ENCODE data around the gene XYLT1.

The XYLT1 gene

DNA sequence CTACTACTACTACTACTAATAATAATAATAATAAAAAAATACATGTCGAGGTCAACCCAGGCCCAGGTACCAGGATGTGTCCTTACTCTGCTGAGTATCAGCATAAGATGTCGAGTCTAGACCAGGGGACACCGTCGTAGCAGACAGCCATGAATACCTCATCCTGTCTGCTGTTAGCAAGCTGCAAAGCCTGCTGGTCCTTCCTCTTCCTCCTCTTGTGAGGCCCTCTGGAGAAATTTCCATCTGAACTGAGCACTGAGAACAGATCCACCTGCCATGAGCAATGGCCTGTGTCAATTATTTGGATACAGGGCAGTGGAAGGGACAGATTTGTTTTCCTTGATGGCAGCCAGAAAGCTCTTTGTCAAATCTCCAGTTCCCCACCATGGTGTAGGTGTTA is 168.5 kb downstream of the XYLT1 start:
- Histone ChIP-seq H3K4me3 (no peak overlapping the region), H3K27ac (no peak overlapping the region)
- TF ChIP-seq, protein P1, sequence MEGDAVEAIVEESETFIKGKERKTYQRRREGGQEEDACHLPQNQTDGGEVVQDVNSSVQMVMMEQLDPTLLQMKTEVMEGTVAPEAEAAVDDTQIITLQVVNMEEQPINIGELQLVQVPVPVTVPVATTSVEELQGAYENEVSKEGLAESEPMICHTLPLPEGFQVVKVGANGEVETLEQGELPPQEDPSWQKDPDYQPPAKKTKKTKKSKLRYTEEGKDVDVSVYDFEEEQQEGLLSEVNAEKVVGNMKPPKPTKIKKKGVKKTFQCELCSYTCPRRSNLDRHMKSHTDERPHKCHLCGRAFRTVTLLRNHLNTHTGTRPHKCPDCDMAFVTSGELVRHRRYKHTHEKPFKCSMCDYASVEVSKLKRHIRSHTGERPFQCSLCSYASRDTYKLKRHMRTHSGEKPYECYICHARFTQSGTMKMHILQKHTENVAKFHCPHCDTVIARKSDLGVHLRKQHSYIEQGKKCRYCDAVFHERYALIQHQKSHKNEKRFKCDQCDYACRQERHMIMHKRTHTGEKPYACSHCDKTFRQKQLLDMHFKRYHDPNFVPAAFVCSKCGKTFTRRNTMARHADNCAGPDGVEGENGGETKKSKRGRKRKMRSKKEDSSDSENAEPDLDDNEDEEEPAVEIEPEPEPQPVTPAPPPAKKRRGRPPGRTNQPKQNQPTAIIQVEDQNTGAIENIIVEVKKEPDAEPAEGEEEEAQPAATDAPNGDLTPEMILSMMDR (IDR thresholded peaks at IDR 0.05) = no peak
- no peak for DNase-seq (ENCODE audit: low spot score)

- TF ChIP-seq, protein P1 (IDR thresholded peaks at IDR 0.05) = no peak
- no peak overlapping the region for H3K4me3 ChIP-seq
- H3K27ac ChIP-seq = no peak overlapping the region
- no peak for DNase-seq (ENCODE audit: low spot score)
Observed at GRCh38 chr16:17301593-17302135, 169.1 kb downstream of the XYLT1 start.

- no peak for DNase-seq (ENCODE audit: low spot score)
- H3K27ac ChIP-seq = no peak overlapping the region
- TF ChIP-seq, protein P1 (IDR thresholded peaks at IDR 0.05) = no peak
Observed at GRCh38 chr16:17301184-17301583, 169.6 kb downstream of the XYLT1 start.

GRCh38 chr16:17299790-17300189 is 171.0 kb downstream of the XYLT1 start:
- TF ChIP-seq, protein P1 (IDR thresholded peaks at IDR 0.05) = no peak
- Histone ChIP-seq H3K27ac (no peak overlapping the region), H3K4me3 (no peak overlapping the region)
- DNase-seq (ENCODE audit: low spot score) = no peak

More at GRCh38 chr16:17301184-17301583, 169.6 kb downstream of the XYLT1 start:
- no peak overlapping the region for H3K4me3 ChIP-seq

DNA sequence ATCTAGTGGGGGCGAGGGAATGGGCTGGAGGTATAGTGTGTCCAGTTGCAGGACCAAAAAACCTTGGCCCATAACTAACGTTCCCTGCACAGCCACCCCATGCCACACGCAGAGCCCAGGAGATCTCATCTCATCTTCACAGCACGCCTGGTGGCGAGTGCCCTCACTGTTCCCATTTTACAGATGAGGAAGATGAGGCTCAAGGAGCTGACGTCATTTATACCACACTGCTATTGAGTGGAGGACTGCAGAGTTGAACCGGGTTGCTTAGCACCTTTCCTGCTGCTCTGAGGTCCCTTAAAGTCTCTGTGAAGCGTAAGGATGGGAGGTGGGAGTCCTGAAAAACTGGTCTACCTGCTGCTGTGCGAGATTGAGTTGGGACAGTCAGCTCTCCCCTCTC is 172.5 kb downstream of the XYLT1 start:
- no peak overlapping the region for H3K4me3 ChIP-seq
- H3K27ac ChIP-seq = no peak overlapping the region
- no peak for DNase-seq (ENCODE audit: low spot score)
- TF ChIP-seq, protein P1 (IDR thresholded peaks at IDR 0.05) = no peak

GRCh38 chr16:17296431-17296830 is 174.3 kb downstream of the XYLT1 start:
- TF ChIP-seq, protein P1 (IDR thresholded peaks at IDR 0.05) = no peak
- no peak overlapping the region for H3K4me3 ChIP-seq
- DNase-seq (ENCODE audit: low spot score) = no peak
- no peak overlapping the region for H3K27ac ChIP-seq

GRCh38 chr16:17295948-17296347 is 174.8 kb downstream of the XYLT1 start:
- Histone ChIP-seq H3K4me3 (no peak overlapping the region), H3K27ac (no peak overlapping the region)
- DNase-seq (ENCODE audit: low spot score) = no peak
- TF ChIP-seq, protein P1 (IDR thresholded peaks at IDR 0.05) = no peak
